ENCODE data around the gene SLC8A1.

Gene SLC8A1

DNA sequence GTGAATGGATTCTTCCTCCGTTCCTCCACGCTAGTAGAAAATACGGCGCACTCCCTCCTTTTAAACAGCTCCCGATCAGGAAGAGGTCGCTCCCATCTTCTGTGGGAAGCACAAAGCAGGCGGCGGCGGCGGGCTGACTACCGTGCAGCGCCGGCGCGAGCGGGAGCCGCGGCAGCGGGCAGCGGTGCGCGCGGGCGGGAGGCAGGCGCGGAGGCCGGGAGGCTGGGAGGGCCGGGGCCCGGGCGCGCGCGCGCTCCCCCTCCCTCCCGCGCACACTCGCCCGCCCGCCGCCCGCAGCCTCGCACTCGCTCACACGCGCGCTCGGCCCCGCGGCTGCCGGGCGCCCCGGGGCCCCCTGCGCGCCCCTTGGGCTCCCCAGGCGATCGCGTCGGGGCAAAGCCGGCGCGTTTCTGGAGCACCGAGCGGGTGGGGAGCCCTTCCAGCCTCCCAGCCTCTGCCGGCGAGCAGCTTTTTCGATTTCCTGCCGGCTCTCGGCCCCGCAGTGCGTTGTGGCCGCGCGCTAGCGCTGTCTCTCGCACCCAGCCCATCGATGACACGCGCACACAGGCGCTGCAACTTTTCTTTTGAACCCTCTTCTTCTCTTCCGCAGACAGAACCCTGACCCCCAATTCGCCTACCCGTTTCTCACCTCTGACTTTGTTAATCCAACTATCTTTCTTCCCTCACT is at the start of gene SLC8A1:
Gene SLC8A1, minus strand, starts transcription at position 173 of the 688 bp plus-strand sequence.
- peak in 1 of 2 donors; percentile 13 for DNase-seq

DNA sequence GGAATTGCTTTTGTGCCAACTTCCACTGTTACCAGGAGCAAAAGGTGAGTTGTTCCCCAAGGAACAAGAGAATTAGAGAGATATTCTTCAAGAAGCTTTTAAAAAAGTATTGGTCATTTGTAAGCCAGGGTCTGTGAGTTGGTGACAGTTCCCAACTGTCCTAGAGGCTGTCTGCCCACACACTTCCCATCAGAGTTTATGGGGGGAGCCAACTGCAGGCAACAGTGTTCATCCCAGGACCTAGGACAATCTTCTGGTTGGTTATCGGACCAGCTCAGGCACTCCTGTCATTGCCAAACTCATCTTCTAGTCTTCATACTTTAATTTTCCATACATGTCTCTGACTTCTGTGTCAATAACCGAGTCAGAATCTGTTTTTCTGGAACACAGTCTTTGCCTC is 47.5 kb upstream of the SLC8A1 start:
- DNase-seq = no peak

DNA sequence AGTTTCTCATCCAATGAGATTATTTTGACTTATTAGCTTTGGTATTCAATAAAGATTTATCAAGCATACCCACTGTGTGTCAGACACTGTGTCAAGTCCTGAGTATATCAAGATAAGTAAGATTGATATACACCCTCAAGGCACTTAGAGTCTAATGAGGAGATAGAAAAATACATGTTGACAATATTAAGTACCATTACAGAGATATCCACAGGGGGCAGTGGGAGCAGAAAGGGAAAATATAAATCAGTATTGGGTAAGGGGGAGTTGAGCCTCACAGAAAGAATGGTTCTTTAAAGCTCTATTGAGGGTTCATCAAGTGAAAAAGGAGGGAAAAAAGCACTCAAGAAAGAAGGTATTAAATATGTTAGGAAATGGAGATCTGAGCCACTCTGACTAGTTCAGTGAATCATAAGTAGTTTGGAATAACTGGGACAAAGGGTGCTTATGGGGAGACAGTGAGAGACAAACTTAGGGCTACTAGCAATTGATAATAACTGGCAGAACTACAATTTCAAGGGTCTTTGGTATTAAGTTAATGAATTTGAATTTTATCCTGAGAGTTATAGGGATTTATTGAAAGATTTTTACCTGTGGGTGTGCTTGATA is 45.5 kb upstream of the SLC8A1 start:
- no peak for DNase-seq

DNA sequence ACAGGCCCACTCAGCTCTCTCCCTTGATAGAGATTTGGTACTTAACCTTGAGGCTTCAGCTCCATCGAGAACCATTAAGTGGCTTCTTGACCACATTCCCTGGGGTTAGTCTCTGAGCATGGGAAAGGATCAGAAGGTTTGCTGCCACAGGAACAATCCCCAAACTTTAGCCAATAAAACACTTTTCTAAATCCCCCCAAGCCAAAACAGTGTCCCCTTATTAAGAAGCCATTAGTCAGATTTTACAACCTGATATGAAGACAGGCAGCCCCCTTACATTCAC is 37.7 kb upstream of the SLC8A1 start:
- no peak for DNase-seq

DNA sequence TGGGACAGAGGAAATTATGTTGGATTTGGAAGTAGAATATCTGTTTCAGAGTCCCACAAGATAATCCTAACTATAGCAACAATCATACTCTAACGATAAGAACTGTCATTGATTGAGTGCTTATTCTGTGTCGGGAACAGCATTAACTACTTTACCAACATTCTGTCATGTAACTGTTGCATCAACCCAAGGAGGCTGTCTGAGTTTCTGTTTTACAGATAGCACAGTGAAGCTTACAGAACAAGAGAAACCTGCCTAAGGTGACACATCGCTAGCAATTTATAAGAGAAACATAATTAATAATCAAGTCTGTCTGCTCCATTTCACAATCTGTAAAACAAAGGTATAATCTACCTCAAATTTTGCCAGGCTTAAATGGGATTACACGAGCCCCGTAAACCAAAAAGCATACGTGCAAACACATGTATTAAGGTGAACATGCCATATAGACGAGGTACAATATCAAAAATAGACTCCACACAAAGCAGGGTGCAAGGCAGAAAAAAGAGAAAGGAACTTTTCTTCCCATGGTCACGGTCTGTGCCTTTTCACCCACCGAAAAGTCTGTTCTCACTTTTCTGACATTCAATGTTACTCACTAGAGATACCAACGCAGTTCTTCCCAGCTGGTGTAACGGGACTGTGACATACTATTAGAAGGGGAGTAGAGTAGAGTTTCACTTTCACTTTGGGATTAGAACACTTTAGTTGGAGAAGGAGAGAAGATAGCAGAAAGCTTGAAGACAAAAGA is 37.2 kb upstream of the SLC8A1 start:
- DNase-seq = peak in 1 of 2 donors; percentile 19

DNA sequence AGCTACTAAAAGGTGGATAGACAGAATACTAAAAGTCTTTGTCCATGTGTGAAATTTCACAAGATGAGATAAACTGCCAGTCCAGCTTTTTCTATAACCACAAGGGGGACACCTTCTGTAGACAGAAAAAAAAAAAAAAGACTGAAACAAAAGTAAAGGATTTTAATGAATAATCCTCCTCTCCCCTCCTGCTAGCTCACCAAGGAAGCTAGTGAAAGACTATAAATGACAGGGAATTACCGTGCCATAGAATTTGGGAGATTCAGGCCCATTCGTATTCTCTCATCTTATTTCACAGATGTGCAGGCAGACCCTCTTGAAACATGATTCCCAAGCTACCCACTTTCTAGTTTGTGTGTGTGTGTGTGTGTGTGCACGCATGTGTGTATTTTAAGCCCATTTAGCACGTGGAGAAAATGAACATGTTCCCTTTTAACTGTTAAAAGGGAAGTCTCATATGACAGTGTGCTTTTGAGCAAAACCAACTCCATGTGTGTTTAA is 36.3 kb upstream of the SLC8A1 start:
- DNase-seq = no peak

DNA sequence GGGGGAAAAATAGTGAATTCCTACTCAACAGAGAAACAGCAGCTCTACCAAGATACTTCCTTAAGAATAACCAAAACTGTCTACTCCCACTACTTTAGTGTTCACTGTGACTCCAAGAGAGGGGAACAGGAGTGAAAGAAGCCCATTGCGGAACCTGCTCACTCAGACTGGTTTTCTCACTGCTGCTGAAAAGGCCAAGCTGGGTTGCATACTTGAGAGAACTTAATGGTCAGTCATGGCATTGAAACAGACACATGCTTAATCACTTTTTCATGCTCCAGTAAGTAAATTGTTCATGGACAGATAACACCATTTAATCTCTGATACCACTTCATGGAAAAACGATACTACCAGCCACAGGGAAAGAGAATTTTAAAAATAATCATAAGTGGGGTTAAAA is 35.7 kb upstream of the SLC8A1 start:
- DNase-seq = peak in 1 of 2 donors; percentile 16

DNA sequence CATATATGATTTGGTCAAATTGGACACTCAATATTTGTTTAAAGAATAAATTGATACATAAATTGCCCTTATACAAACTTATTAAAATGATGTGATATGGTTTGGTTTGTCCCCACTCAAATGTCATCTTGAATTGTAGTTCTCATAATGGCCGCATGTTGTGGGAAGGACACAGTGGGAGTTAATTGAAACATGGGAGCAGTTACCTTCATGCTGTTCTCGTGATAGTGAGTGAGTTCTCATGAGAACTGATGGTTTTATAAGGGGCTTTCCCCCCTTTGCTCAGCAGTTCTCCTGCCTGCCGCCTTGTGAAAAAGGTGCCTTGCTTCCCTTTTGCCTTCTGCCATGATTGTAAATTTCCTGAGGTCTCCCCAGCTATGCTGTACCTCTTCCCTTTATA is 34.0 kb upstream of the SLC8A1 start:
- no peak for DNase-seq

DNA sequence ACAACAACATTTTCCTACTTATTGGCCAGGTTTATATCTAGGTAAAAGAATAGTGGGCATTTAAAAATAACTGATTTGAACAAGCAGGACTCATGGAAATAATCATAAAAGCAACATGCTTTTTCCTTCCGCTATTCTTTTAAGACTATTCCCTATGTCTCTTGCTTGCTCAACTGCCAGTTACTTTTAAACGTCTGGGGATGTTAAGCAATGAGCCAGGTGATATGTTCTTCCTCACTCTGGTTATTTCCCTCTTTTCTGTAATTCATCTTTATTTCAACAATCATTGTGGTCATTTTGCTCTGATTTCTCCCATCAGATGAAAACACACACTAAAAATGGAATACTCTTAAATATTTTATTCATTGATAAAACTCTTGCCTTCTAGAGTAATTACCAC is 33.4 kb upstream of the SLC8A1 start:
- DNase-seq = no peak

DNA sequence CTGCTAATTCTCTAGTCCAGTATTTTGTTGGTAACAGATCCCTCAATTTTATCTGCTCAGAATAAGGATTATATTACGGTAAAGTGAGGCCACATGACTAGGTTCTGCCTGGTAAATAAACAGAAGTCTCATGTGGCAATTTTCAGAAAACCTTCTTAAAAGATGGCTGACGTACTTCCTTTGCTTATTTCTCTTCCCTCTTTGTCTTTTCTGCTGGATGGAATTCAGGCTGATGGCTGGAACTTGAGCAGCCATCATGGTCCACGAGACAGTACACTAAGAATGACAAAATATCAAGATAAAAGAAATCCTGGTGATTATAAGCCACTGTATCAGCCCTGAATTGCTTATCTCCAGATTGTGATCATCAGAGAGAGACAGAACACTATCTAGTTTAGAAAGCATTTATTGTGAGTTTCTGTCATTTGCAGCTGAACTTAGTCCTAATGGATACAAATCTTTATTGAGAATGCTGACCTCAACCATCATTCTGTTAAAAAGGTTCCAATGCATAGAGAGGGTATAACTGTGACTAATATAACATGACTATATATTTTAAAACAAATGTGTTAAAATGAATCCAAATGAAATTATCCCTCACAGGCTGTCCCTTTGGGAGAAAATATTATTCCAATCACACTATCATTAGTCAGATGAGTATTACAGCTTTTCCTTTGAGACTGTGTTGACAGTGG is 31.8 kb upstream of the SLC8A1 start:
- DNase-seq = no peak

DNA sequence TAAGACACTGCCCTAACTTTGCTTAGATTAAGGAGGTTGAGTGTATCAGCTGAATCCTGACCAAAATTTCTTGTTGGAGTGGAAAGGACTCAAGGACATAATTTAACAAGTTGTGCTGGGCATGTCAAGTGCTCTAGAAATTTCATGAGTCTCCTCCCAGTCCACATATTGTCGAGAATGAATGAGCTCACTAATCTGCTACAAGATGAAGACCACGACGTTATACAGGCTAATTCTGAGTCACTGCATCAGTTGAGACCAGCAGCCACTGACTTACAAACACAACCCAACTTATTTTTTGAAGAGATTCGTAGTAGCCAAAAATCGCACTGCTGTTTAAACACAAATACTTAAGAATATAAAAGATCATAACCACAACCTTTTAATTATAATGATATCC is 28.7 kb upstream of the SLC8A1 start:
- no peak for DNase-seq

DNA sequence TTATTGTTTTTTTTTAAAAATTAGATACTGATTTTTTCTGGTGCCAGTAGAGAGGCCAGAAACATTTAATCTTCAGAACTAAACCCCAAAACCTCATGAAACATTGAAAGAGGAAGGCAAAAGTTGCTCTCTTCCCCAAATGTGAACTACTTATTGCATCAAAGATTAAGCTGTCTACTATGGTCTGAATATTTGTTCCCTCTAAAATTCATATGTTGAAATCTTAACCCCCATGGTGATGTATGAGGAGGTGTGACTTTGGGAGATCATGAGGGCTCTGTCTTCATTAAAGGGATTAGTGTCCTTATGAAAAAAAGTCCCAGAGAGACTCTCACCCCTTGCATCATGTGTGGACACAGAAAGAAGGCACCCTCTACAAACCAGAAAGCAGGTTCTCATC is 28.2 kb upstream of the SLC8A1 start:
- peak in 1 of 2 donors; percentile 19 for DNase-seq

DNA sequence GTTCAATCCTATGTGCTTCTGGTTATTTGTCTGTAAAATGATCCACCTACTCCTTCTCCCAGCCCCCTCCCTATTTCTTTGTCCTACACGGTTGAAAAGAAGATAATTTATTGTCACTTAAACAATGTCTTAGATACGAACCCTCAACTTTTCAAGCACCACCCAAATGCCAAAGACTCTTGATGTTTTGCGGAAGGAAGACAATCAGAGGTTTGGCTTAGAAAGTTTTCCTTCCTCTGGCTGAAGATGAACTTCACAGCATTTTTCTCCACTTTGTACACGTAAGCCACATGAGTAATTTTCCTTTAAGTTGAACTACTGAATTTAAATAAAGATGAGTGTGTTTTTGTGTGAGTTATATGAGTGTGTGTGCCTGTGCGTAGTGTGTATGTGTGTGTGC is 25.5 kb upstream of the SLC8A1 start:
- no peak for DNase-seq

DNA sequence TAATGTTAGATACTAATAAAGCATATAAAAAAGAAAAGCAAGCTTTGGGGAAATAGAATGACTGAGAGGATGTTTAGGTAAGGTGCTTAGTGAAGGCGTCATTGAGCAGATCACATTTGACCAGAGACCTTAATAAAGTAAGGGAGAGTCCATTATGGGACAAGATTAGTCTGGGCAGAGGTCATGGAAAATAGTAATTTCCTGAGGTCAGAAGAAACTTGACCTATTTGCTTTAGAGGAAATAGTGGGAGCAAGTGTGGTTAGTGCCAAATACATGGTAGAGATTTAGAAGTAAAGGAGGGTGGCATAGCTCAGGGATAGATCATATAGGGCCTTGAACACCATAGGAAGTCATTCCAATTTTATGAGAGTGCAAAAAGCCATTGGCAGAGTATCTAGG is 24.5 kb upstream of the SLC8A1 start:
- DNase-seq = no peak

DNA sequence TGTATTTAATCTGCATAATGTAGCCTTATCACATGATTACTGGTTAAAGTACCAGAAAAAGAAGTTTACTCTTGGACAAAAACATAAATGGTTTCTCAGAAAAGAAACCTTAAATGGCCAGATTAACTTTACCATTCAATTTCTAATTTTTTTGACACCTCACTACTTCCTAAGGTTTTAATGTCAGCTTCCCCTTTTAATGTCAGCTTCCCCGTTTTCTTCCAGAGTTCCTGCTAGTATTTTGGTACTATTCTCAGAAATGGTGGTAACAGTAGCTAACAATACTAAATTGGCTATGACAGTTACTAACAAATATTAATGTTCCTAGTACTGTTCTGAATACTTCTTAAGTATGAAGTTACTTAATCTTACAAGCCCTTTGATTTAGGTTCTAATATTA is 22.4 kb upstream of the SLC8A1 start:
- no peak for DNase-seq

DNA sequence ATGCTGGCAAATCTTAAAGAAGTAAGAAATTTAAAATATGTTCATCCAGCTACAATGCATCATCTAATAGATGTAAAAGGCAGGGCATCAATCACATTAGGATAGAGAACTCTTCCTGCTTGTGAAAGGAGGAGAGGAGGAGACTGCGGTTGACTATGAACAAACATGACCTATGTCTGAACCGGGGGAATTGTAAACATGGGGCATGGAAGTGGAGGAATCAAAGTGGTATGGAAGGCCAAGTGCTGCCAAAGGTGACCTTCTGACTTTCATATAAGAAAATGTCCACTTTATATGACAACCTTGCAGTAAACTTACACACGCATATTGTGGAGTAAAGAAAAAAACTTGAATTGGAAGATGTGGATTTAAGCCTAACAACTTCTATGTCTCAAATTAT is 20.0 kb upstream of the SLC8A1 start:
- DNase-seq = no peak

DNA sequence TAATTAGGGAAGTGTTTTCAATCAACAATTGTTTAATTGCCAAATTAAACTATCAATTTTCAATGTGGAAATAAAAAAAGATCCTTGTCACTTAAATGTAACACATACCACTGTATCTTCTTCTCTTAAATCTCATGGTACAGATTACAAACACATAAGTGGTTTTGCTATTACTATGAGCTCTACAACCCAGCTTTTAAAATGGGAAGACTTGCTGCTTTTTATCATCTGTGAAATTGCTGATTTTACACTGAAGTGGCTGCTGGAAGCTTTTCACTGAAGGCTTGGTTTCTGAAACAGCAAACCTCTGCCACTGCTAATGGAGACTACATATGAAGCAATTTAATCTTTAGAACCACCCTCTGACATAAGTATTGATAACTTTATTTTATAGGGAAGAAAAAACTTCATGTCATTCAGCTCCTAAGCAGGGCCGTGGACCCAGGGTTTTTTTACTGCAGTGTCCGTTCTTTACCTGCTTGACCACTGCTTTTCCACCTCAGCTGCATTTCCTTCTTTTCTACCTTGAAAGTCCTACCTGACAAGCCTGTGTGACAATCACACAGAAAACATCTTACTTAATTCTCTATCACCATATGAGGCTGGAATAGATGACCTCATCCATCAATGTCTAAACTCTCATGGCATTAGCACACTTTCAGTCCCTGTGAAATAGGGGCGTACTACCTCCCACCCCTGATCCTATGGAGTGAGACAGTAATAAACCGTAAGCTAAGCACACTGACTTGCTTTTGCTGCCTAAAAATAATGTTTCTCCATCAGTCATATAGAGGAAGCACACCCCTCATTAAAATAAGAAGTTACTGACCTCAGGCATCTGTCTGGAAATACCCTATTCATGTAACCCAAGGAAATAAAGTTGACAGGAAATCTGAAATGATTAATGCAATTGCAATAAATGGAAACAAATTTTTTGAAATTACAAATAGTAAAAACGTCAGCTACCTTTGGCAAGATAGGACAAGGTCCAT is 19.2 kb upstream of the SLC8A1 start:
- no peak for DNase-seq

DNA sequence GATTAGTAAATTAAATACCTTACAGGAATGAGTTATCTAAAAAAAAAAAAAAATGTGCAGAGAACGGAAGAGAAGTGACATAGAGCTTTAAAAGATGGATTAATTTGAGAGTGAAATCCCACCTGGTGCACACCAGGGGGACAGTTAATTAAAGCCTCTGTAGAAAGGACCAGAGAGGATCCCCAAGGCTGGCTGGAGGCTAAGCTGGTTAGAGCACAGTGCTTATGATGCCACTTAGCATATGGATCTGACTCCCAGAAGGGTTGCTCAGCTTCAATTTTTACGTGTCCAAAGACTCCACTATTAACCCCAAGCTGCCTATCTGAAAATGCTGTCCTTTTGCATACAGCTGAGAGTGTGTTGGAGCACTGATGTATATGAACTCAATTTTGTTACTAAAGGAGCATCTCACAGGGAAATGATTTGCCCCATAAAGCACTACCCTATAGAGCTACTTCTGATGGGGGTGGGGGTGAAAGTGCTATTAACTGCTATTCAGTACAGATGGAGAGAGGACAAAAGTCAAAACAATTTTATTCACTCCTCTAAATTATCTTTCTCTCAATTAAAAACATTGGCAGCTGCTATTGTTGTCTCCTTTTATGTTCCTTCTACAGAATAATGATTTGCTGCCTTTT is 15.2 kb upstream of the SLC8A1 start:
- no peak for DNase-seq

DNA sequence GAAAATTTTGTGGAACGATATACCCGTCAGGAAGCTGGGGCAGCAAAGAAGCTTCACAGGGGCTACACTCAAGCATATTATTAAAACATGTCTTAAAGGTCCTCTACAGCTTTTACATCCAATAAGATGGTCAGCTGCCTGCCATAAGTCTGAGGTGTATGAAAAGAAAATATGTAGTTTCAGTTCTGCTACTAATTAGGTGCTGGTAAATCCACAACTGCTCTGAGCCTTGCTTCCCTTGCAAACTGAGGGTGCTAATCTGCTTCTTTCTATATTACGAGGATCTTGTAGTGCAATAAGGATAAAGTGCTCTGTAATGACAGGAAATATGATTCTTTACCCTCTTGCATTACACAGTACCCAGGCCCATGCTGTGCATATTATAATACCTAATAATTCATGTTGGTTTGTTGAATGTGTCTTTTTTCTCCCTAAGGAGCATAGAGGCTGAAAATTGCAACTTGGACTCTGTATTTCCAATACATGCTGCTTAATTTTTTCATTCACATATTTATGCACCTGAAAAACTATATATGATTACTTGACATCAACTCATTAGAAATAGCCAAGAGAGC is 14.5 kb upstream of the SLC8A1 start:
- DNase-seq = no peak

DNA sequence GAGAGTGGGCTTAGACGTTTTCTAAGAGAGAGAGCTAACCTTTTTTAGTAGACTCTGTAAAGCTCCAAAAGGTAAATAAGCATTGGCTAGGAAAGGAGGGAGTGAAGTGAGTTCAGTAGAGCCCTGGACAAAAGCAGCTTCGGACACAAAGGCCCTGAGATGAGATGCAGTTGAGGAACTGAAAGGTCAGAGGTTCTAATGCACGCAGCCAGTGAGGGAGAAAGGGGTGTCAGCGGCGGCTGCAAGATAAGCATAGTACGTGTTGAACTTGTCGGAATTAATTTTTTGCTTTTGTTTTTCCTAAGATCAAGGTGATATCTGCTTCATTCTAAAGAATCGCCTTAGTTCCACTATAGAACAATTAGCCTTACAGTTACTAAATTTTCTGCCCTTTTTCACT is 11.2 kb upstream of the SLC8A1 start:
- no peak for DNase-seq

DNA sequence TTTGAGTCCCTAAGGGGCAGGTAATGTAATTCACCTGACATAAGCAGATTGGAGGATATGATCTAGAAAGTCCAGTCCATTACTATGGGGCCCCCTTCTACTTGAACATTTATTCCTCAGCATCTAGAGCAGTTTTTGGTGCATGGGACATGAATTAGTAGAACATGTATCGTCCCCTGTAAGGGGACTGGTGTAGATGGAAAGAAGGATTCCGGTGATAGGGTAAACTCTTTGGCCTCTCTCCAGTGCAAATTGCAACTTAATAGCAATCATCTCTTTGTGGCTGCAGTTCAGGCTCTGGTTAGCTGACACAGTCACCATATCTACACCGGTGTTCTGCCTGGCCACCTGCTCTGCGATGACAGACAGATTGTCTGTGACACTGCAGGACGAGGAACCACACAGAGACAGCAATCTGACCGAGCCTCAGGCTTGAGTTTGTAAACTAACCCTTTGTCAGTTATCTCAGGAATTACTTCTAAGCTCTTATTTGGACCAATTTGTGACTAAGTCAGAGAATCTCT is 6.4 kb upstream of the SLC8A1 start:
- no peak for DNase-seq
